ENCODE data around the gene SH3GLB2.
"Not testable (repeated sequence)": the region's sequence is repeated elsewhere in the genome, so short reads cannot be mapped to it uniquely, and the experiment has no call there.

SH3GLB2 gene

GRCh38 chr9:129013674-129014073 lies 14.5 kb downstream of the SH3GLB2 start:
- DNase-seq, result no peak

GRCh38 chr9:129012893-129013448 lies 15.2 kb downstream of the SH3GLB2 start:
- DNase-seq, result no peak

GRCh38 chr9:129012343-129012742 lies 15.8 kb downstream of the SH3GLB2 start:
- no peak for DNase-seq

- DNase-seq, result no peak
Observed at GRCh38 chr9:129011761-129012181, 16.4 kb downstream of the SH3GLB2 start.

- DNase-seq, result no peak
Observed at GRCh38 chr9:129011170-129011569, 17.0 kb downstream of the SH3GLB2 start.

GRCh38 chr9:129010267-129010975 lies 17.7 kb downstream of the SH3GLB2 start:
- no peak for DNase-seq

- no peak for DNase-seq
Observed at GRCh38 chr9:129009584-129010141, 18.5 kb downstream of the SH3GLB2 start.

GRCh38 chr9:129008986-129009583 lies 19.0 kb downstream of the SH3GLB2 start:
- no peak for DNase-seq

- DNase-seq, result no peak
Observed at GRCh38 chr9:129008469-129008965, 19.6 kb downstream of the SH3GLB2 start.

GRCh38 chr9:129007766-129008468 lies 20.2 kb downstream of the SH3GLB2 start:
- no peak for DNase-seq

GRCh38 chr9:129007035-129007765 lies 20.9 kb downstream of the SH3GLB2 start:
- DNase-seq, result no peak

GRCh38 chr9:129006328-129007034 lies 21.6 kb downstream of the SH3GLB2 start:
- DNase-seq, result no peak

GRCh38 chr9:129005336-129005997 lies 22.7 kb downstream of the SH3GLB2 start:
- DNase-seq, result no peak

GRCh38 chr9:129004173-129004572 lies 24.0 kb downstream of the SH3GLB2 start:
- DNase-seq, result not testable (repeated sequence)

GRCh38 chr9:129002992-129003391 lies 25.1 kb downstream of the SH3GLB2 start:
- no peak for DNase-seq

- DNase-seq, result no peak
Observed at GRCh38 chr9:129001504-129002325, 26.4 kb downstream of the SH3GLB2 start.

GRCh38 chr9:128999581-129000206 lies 28.4 kb downstream of the SH3GLB2 start:
- DNase-seq, result no peak

GRCh38 chr9:128998462-128998861 lies 29.7 kb downstream of the SH3GLB2 start:
- DNase-seq, result no peak

GRCh38 chr9:128995791-128996190 lies 32.3 kb downstream of the SH3GLB2 start:
- no peak for DNase-seq

GRCh38 chr9:128992995-128993394 lies 35.1 kb downstream of the SH3GLB2 start:
- DNase-seq, result no peak

All from NCI-H446 treated with DMSO at 0.1 percent for 48 hours (cell line).